ENCODE measurements around the gene SAG.
A peak's percentile ranks its signal among the peaks of the same experiment; 100 is the strongest.
"Not testable (repeated sequence)": the region's sequence is repeated elsewhere in the genome, so short reads cannot be mapped to it uniquely, and the experiment has no call there.

SAG gene

GRCh38 chr2:233334915-233335314, 27.3 kb downstream of the SAG start:
- DNase-seq: no peak

- DNase-seq: not testable (repeated sequence)
Observed at GRCh38 chr2:233336091-233336490, 28.5 kb downstream of the SAG start.

DNA sequence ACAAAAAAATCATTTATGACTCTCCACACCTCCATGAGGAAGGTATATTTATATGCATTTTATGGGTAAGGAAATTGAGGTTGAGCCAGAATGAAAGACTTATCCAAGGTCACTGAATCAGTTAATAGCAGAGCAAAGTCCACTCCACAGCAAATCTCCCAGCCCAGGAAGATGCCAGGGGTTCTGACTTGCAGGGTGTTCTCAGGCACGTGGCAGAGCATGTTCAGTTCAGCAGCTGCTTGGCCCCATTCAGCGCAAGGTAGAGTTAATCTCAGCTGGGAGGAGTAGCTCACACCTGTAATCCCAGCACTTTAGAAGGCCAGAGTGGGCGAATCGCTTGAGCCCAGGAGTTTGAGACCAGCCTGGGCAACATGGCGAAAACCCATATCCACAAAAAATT, 28.9 kb downstream of the SAG start:
- no peak for DNase-seq

DNA sequence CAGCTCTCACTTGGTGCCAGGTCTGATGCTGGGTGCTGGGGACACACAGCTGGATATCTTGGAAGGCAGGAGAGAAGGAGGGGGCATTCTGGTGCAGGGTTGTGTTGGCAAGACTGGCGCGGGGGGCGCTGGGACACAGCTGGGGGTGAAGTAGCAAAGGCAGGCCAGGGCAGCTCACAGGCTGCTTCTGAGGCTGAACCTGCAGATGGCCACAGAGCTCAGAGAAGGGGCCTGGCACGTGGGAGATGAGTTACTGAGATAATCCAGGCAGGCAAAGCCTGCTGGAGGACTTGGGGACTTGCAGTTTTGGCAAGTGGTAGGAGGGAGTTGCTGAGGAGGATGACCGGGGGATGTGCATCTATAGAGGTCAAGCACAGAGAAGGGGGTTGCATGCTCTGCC, 30.4 kb downstream of the SAG start:
- DNase-seq: no peak

- no peak for DNase-seq
Observed at GRCh38 chr2:233338812-233339368, 31.3 kb downstream of the SAG start.

DNA sequence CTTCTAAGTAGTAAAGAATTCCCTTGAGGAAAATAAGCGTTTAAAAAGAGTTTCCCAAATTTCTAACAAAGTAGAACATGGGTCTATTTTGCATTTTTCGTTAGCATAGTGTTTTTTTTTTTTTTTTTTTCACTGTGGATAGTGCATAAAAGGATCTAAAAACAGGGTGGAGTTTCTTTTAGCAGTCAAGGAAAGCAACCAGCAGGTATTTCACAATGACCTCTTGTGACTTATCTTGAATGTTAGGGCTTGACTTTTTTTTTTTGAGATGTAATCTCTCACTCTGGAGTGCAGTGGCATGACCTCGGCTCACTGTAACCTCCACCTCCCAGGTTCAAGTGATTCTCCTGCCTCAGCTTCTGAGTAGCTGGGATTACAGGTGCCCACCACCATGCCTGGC, 31.8 kb downstream of the SAG start:
- DNase-seq: no peak

GRCh38 chr2:233341296-233341695, 33.7 kb downstream of the SAG start:
- DNase-seq: no peak

DNA sequence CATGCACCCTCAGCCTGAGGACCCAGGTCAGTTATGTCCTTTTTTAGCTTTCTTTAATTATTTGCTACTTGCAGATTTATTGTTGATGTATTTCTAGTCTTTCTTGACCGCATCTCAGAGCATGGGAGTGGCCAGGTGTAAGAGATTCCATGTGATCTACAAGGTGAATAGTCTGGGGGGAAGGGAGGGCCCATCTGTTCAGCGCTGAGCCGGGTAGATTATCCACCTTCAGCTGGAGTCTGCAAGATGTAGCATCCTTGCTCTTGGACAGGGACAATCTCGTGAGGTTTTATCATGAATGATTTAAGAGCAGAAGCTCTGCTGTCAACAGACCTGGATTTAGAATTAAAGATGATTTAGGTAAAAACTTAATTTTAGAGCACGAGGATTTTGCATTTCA, 34.7 kb downstream of the SAG start:
- no peak for DNase-seq

DNA sequence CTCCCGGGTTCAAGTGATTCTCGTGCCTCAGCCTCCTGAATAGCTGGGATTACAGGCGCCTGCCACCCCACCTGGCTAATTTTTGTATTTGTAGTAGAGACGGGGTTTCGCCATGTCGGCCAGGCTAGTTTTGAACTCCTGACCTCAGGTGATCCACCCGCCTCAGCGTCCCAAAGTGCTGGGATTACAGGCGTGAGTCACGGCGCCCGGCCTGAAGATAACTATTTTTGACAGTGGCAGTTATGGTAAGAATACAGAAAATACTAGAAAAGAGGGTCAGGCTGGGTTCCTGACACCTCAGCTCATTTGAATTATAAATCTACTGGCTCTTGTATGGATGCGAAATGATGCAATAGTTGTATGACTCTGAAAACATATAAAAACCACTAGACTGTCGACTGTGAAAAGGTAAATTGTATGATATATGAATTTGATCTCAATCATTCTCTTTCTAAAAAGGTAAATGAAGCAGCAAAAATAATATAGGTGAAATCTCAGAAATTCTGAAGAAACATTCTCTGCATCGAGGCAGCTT, 35.6 kb downstream of the SAG start:
- DNase-seq: no peak

DNA sequence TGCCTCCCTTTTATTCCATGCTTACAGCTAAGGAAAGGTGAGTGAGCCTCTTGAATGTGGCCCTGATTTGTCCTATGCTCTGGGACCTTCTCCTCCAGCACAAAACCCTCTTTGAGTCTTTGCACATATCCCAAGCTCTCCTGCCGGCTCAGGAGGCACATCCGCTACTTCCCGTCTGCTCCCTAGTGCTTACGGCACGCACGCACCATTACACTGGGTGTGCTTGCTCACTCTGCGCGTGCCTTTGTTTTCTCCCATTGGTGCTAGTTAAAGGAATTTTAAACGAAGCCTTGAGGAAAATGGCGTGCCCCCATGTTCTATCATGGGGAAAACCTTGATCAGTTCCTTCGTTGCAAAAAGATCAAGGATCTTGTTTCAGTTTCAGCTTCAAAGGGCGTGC, 38.8 kb downstream of the SAG start:
- DNase-seq: no peak

- DNase-seq: no peak
Observed at GRCh38 chr2:233346930-233347329, 39.3 kb downstream of the SAG start.

DNA sequence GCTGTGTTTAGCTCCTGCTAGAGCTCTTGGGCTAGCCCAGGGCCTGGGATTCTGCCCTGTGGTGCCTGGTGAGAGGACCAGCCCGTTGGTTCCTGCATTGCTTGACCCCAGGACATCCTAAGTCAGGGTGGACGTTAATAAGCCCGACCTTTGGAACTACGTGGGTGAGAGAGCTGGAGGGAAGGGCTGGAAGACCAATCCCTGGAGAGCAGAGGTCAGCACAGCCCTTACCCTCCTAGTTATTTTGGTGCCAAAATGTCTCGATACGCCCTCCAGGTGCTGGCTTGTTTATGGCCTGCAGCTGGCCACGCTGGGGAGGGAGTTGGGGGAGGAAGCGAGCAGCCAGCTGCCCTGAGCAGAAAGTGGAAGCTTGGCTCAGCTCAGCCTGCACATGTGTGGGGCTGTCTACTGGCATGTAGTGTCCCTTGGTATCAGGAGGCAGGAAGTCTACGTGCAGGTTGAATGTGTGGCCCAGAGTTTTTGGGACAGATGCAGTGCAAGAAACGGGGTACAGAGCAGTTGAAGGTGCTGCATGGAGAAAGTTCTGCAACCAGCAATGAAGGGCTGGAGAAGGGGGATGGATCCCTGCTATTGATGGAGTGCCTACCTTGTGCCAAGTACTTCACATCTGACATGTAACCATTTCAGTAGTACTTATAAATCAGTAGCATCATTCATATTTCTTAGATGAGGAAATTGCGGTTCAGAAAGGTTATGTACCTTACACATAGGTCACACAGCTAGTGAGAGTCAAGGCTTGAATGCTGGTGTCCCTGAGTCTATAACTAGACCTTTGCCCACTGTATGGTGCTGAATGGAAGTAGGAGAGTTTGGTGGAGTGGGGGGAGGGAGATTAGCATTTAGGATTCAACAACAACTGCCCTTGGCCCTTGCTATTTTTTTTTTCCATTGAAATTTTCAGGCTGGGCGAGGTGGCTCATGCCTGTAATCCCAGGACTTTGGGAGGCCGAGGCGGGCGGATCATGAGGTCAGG, 41.7 kb downstream of the SAG start:
- DNase-seq: no peak

DNA sequence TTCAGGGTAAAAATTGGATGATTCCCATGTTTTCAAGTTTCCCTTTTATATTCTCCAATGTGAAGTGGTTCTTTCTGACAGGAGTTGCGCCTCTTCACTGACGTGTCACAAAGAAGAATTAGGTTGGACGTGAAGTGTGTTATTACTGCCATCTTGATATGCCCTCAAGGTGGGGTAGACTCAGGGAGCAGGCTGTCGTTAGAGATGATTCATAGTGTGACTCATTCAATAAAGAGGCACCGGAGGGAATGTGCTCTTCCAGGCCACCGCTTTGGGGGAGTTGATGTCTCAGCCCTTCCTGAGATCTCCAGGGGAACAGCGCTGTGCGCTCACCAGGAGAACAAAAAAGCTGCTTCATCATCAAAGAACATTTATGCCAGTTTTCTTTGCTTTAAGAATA, 43.1 kb downstream of the SAG start:
- peak; percentile 31 to 34 for DNase-seq

GRCh38 chr2:233351423-233351822, 43.8 kb downstream of the SAG start:
- DNase-seq: no peak

- DNase-seq: no peak
Observed at GRCh38 chr2:233352141-233352842, 44.7 kb downstream of the SAG start.

- no peak for DNase-seq
Observed at GRCh38 chr2:233353101-233353768, 45.6 kb downstream of the SAG start.

DNA sequence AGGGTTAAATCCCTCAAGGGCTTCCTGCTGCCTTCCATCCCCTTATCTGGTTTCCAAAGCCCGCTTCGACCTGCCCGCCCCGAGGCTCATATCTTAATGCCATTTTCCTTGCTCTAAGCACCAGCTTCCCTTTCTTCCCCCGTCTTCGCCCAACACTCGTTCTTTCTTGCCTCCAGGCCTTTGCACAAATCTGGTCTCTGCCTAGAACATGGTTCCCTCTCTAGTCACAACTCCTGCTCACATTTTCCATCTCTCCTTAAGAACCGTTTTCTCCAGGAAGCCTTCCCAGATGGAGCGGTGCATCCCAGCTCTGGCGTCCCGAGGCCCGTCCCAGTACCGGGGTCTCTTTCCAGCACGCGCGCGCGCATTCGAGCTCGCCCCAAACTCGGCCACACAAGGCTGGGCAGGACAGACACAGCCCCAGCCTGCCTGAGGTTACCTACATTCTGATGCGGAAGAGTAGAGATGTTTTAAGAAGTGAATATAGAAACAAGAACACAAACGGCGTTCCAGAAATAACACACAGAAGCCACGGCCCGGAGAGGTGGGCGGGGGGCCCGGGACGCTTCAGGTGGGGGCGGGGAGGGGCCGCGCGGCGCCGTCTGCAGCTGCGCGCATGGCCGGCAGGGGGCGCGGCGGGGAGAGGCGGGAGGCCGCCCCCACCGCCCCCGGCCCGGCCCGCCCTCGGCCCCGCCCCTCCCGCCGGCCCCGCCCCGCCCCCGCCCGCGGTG, 46.3 kb downstream of the SAG start, which contains the start of gene DGKD:
Gene DGKD (plus strand): TSS at position 726 of the 731 bp plus-strand sequence. CDS start 25 bp downstream, outside the sequence.
- peak; percentile 75 to 77 for DNase-seq

DNA sequence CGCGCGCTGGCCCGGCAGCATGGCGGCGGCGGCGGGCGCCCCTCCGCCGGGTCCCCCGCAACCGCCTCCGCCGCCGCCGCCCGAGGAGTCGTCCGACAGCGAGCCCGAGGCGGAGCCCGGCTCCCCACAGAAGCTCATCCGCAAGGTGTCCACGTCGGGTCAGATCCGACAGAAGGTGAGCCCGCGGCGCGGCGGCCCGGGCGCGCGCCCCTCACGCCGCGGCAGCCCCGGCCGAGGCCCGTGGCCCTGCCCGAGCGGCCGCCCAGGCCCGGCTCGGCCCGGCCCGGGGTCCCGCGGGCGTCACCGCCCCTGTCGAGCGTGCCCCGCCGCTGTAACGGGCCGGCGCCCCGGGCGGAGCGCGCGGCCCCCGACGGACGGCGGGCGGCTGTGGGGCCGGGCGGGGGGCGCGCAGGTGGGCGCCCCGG, 46.9 kb downstream of the SAG start:
- no peak for DNase-seq

DNA sequence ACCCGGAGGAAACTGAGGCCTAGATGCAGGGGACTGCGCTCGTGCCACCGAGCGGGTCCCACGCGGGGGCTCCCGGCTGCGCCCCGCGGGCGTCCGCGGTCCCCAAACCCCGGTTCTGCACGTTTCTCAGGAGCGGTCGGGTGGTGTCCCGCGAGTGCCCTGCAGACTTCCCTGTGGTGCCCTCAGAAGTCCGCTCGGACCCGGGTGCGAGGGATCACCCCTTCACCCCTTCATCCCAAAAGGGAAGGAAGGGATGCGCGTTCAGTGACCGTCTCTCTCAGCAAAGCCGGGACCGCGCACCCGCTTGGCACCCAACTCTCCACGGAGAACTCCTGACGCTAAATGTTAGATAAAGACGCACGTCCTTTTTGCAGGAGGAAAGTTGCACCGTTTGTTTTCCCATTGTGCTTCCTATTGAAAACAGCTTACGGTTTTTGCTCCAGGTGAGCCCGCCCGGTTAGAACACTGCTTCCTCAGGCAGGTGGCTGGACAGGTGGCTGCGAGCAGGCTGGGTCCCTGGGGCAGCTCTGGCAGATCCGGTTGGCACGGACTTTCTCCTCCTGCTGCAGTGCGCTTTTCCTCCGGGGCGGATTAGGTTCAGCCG, 47.5 kb downstream of the SAG start:
- DNase-seq: peak in 1 of 2 donors; percentile 38

- DNase-seq: no peak
Observed at GRCh38 chr2:233355916-233356315, 48.3 kb downstream of the SAG start.

DNA sequence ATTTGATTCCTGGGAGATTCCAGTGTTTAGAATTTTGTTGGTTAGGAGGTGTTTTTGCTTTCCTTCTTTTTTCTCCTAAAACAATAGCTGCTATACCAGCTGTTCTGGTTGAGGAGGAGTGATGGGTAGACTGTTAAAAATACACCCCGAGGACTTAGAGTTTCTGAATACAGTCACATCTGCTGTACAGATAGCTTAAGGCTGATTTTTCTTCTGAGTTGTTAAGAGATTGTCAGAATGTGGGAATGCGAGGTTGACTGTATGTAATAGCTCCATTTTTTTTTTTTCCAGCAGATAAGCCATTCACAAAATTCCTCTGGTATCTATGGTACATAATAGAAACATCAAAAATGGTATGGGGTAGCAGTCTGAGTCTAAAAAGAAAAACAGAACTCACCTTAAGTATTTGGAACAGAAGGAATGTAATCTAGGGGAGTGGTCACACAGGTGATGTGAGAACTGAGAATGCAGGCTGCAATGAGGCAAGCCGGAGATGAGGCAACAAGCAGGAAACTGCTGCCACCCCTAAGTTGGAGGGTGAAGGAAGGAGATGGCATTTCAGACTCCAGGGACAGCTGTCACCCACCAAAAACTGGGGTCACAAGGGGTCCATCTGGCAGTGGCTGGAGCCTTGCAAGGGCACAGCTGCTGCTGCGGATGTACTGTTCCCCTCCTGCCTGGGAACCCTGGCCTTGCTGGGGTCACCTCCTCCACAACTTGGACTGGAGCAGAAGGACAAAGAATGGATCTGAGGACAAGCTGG, 49.1 kb downstream of the SAG start:
- no peak for DNase-seq

All from stimulated activated CD4-positive, alpha-beta T cell treated with anti-CD3 and anti-CD28 coated beads, Interleukin-2, amount 100 ng/mL, for 24 hours (primary cell).